Astrocyte of the cerebellum (primary cell): ENCODE data around the gene GGCX.

Experiments
- DNase-seq: peaks from one replicate; pipeline ENCODE4 v3.0.0-alpha.2; 2011; ENCODE audit warnings: low read depth
- H3K4me3 ChIP-seq: 2 replicates; pipeline ENCODE4 v1.5.1; 2011; ENCODE audit warnings: mild to moderate bottlenecking, low read depth, low read length, moderate library complexity
- in situ Hi-C: cut with HindIII; loops from 2 replicates; pipeline ENCODE4 v1.10.0; 2017; ENCODE audit warnings: low sequenced_read_pairs
- TF ChIP-seq, protein P1 (sequence below): IDR thresholded peaks from 2 replicates; pipeline ENCODE4 v1.5.1; 2012; ENCODE audit warnings: low read length, low read depth, moderate library complexity, mild to moderate bottlenecking; ENCODE audit errors: missing control alignments

GGCX gene

DNA sequence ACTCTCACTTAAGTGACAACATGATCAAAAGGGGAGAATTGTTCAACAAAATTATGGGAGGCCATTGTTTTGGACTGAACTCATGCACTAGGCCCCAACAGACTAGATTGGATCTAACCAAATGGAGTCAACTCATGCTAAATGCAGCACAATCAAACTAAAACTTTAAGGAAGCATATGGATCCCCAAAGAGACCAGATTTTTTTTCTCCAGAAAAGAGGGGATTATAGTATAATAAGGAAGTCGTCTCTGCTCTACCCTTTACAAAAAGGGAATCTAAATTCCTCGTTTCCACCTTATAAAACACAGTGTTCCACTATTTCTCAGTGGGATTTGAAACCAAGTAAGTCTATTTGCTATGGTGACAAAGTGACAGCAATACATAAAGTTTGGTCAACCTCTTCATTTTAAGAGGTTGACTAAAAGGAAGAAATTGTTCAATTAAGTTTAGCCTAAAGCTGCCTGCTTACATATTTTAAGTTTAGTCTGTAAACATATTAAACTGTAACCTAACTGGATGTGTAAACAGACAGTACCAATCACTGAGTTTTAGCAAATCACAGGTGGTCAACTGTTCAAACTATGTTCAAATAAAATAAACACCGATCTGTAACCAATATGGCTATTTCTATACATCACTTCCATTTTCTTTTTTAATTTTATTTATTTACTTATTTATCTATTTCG lies 63.2 kb downstream of the GGCX start:
- no peak for DNase-seq
- TF ChIP-seq, protein P1, sequence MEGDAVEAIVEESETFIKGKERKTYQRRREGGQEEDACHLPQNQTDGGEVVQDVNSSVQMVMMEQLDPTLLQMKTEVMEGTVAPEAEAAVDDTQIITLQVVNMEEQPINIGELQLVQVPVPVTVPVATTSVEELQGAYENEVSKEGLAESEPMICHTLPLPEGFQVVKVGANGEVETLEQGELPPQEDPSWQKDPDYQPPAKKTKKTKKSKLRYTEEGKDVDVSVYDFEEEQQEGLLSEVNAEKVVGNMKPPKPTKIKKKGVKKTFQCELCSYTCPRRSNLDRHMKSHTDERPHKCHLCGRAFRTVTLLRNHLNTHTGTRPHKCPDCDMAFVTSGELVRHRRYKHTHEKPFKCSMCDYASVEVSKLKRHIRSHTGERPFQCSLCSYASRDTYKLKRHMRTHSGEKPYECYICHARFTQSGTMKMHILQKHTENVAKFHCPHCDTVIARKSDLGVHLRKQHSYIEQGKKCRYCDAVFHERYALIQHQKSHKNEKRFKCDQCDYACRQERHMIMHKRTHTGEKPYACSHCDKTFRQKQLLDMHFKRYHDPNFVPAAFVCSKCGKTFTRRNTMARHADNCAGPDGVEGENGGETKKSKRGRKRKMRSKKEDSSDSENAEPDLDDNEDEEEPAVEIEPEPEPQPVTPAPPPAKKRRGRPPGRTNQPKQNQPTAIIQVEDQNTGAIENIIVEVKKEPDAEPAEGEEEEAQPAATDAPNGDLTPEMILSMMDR = no peak
- in situ Hi-C loops = loop anchor here (5.0 kb wide), 1 partner anchor 36 kb away; no protein-coding TSS in a partner anchor
- H3K4me3 ChIP-seq = no peak overlapping the region

DNA sequence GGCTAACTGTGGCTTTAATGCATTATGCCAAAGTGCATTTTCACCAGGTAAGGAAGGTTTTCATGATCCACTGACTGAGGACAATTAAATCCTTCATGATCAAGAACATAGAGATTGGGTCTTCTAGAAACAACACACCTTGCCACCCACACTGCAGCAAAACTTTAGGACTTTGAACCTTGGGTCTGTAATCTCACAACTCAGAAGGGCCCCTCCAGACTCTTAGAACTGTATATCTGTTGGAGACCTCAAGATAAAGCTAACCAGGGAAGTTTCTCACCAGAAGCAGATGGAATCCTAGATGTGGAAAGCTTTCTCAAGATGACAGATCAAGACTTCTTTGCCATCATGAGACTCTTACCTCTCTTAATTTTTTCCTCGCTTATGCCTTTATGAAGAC lies 64.9 kb downstream of the GGCX start:
- no peak overlapping the region for H3K4me3 ChIP-seq
- in situ Hi-C loops = loop anchor here (5.0 kb wide), 1 partner anchor 34 kb away; no protein-coding TSS in a partner anchor
- TF ChIP-seq, protein P1 = no peak
- no peak for DNase-seq
